ENCODE measurements around the gene CSNK2A3.

The CSNK2A3 gene

DNA sequence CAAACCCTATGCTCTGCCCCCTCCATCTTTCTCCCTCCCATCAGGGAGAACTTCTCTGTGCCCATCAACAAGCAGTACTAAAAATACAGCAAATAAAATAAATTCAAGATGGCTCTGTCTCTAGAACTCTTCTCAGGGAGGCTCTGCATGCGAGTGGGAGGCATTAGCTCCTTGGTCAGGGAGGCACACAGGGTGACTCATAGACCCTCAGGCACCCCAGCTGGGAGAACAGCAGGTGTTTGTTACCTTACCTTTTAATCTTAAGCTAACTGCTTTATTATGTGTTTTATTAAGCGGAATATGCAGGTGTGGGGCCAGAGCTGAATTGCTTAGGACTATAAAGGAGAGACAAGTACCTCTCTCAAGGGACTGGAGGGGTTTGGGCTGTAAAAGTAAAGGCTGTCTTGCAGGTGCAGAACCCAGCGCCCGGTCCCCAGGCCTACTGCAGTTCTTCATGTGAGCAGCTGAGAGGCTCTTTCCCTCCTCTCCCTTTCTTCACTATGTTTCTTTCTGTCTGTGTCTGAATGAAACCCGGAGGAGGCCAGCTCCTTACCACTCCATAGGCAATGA, 20.8 kb downstream of the CSNK2A3 start:
- DNase-seq: no peak

DNA sequence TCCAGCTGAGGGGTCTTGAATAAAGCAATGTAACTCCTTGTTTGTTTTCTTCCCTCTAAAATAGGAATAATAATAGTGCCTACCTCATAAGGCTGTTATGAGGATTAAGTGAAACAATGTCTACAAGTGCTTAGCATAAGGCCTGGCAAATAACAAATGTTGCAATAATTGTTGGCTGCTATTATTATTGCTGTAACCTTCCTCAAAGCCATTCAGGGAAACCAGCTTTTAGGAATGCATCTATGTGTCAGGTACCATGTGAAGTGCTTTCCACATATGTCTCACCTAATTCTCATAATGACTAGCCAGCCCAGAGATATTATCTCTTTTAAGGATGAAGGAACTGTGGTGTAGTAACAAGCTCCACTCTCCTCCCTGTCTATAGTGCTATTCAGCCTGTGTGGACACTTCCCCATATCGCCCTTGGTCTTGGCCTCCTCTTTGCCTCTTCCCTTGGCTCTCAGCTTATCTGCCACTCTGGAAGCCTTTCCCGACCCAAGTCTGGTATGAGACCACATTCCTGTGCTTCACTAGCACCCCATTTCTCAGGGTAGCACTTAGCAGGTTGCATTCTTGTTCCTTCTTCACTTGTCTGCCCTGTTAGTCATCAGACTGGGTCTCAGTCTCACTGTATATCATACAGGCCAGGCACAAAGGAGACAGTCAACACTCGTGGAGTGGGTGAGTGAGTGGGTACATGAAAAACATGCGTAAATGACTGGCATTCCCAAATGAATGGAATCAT, 23.8 kb downstream of the CSNK2A3 start:
- DNase-seq: no peak

DNA sequence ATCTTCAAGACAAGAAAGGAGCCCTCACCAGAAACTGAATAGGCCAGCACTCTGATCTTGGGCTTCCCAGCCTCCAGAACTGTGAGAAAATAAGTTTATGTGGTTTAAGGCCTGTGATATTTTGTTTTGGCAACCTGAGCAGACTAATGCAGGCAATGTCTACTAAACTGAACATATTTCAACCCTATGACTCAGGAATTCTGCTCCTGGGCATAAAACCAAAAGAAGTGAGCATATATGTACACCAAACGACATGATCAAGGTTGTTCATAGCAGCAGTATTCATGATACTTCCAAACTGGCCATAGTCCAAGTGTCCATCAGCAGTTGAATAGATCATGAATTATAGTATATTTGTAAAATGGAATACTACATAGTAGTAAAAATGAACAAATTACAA, 29.0 kb downstream of the CSNK2A3 start:
- DNase-seq: no peak

DNA sequence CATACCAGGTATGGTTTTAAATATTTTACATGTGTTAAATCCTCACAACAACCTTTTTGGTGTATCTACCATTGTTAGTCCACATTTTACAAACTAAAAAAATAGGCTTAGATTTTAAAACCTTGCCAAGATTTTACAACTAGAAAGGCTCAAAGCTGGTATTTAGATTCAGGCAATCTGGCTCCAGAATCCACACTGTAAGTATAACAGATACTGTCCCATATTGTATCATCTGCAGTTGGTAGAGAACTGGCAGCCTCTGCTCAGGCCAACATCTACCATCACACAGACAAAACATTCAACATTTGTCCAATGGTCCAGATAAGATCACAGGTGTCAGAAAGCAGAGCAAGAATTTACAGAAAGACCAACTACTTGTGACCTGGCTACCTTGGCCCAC, 30.9 kb downstream of the CSNK2A3 start:
- DNase-seq: no peak

DNA sequence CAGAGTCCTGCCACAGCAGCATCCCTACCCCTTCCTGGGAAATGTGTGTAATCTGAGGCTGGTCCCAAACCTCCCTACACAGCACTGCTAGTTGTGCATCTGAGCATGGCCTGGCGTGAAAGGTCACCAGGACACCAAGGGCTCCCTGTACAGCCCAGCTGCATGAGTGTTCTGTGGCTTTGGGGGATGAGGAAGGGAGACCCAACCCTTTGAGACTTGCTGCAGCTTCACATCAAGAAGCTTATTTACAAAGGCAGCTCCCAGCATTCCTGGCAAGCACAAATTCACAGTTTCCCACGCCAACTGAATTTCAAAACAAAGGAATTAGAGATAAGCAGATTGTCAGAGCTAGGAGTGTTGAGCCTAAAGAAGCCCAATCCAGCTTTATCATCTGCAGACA, 32.2 kb downstream of the CSNK2A3 start:
- DNase-seq: no peak

DNA sequence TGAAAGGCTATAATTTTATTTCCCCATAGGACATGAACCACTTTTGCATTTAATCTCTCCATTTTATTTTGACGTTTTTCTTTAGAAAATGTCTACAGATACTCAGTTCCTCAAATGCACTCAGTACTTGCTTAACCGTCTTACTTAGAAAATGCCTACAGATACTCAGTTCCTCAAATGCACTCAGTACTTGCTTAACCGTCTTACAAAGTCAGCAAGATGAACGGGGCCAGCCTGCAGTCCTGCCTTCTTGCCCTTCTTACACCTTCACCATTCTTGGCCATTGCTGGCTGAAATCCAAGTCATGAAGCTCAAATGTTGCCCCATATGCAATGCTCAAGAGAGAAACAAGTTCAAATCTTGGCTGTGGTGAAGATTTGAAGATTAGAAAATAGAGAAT, 34.1 kb downstream of the CSNK2A3 start:
- DNase-seq: no peak

DNA sequence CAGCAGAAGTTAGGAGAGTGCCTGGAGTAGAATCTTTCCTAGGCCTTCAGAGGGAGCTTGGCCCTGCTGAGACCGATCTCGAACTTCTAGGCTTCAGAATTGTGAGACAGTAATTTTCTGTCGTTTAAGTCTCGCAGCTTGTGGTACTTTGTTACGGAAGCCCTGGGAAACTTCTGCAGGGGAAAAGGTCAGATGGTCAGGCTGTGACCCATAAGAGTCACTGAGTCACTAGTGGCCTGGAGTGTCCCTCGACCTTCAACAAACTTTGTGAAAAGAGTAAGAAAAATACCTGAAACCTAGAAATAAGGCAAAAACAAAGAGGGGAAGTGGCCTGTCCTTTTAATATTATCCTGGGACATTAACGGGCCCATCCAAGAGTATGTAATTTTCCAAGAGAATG, 34.6 kb downstream of the CSNK2A3 start:
- DNase-seq: no peak

DNA sequence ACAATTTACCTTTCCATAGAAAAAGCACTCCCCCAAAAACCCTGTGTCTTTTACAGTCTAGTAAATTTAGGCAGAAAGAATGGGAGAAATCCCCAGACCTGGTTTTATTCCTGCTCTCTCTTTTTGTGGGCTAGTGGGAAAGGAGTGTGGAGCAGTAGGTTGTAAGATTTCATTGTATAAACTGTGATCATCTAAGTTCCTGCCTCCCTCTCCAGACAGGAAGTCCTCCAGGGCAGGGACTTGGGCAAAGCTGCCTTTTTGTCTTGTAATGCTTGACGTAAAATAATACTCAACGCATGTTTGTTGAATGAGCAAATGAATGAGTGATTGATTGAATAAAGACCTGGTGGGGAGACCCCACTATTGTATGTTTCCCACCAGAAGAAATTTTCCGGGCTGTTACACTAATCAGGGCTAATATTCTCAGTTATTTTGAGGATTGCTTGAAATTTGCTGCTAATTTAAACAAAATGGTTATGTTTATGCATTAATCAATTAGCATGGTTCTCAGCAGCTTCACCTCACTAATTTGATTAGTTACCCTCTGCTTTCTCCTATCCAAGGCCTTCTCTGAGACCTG, 36.3 kb downstream of the CSNK2A3 start:
- no peak for DNase-seq

DNA sequence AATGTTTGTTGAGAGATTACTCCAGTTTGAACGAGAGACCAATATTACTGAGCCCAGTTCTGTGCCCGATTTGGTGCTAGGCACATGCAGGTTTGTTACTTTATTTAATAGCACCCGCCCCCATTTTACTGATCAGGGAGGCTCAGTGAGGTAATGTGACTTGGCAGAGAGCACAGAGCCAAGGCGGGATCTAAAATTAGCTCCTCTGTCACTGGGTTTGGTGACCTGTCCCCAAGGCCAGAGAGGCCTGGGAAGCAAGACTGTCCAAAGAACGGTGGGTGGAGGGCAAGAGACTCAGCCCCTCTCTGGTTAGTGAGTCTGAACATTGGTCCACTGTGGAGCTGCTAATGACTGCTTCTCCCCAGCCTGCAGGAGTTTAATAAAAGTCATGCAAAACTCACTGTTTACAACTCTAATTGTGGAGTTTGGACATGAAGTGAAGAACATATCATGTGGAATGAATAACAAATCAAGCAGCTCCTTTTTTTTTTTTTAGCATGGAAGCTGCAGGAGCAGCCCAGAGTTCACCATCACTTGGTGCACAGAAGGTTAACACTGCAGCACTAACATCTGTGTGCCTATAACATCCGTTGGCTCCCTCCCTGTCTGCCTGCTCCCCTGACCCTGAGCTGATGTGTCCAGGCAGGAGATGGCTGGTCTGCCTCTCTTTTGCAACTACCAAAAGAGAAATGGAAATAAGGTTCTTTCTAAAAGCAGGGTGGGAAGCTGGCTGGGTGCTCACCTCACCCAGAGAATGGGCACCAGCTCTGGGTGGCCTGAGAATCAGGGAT, 39.0 kb downstream of the CSNK2A3 start:
- no peak for DNase-seq

DNA sequence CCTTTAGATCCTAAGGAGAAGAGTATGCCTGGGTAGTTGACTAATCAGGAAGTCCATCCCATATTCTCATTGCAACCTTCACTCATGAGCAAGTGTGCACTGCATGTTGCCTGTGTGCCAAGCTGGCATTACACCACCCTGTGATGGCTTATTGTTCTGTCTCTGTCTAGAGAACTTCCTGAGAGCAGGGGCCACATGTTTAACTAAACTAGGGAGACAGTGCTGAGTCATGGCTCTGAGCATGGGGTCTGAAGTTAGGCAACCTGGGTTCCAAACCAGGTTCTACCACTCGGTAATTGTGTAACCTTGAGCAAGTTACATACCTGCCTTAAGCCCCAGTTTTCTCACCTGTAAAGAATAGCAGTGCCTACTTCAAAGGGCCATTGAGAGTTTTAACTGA, 39.6 kb downstream of the CSNK2A3 start:
- no peak for DNase-seq

DNA sequence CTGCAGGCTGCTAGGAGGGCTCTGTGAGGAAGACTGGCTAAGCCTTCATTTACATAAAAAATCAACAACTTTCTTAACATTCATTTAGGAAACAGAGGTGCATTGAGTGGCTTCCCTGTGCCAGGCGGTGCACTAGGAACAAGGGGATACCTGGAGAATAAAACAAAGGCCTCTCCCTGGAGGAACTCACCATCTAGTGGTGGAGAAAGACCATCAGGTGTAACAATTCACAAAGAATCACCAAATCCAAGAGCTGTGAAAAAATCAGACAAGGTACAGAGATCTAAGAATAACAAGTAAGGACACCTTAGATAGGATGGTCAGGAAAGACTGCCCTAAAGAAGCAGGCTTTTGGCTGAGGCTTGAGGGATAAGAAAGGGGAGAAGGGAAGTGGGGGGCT, 40.3 kb downstream of the CSNK2A3 start:
- DNase-seq: no peak

DNA sequence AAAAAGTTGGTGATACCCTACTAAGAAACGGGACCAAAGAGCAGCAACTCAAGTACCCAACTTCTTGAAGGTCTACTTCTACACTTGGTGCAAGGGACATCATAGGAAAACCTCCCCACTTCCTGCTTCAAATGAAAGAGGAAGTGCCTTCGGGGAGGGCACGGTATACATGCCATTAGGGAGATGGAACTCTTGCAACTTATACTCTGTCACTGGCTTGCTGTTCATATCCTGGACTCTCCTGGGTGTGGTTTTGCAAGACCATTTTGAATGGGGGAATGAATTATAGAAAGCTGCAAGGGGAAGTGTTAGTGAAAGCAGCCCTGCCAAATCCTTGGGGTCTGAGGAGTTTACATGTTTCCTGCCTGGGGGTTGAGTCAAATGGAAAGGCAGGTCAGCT, 41.9 kb downstream of the CSNK2A3 start:
- DNase-seq: no peak

DNA sequence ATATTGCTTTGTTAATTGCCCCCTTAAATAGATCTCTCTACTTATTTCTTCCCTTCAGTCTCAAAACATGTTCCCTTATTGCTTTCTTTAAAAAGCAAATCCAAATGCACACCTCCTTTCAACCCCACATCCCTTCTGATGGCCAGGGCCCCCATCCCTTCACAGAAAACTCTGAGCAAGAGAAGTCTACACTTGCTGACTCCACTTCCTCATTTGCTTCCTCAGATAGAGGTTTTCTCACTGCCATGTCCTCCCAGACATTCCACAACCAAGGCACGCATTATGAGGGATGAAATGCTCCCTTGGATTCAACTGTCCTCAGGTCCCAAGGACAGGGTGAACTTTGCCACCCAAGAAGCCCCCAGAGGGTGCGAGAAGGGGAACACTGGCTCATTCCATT, 43.1 kb downstream of the CSNK2A3 start:
- no peak for DNase-seq

DNA sequence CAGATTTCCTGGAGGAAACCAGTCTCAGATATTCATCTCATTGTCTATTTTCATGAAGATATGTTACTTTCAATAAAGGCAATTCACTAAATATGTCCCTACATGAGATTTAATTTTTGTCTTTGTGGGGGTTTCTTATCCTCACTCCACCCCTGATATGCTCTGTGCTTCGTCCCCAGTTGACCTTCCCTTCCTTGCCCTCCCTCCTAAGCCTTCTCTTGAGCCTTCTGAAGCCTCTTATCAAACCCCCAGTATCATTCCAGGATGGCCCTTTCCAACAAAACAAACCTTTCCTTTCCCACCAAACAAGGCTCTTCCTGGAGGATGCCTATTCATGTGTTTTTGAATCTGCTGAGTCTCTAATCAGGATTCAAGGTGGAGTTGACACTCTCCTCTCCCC, 44.8 kb downstream of the CSNK2A3 start:
- DNase-seq: no peak

DNA sequence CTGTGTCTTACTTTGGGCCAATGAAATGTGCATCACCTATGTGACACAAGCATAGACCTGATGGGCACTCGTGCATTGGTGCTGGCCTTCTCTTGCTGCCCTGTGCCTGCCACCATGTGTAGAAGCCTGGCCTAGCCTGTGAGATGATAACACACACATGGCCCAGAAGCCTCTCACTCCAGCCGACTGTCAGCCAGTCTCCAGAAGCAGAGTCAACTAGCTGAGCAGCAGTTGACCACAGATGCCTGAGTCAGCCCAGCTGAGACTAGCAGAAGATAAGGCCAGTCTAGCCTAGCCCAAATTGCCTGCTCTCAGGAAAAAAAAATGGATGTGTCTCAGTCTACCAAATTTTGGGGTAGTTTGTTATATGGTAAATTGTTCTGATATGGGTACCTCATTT, 46.2 kb downstream of the CSNK2A3 start:
- DNase-seq: no peak

DNA sequence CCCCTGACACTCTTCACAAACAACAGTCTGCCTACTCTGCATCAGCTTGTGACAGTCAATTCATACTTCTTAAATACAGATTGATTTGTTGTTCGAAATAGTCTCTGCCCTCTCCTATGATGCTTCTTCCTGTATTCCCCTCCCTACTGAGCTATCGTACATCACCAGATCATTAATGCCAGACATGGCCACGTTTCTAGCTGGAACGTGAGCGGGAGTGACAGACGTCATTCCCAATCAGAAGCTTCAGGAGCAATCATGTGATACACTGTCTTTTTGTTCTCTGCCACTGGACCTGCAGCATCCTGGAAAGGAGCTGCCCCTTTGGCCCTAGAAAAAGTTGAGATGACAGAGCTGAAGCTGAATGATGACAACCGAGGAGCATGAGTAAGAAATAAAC, 48.5 kb downstream of the CSNK2A3 start:
- no peak for DNase-seq

DNA sequence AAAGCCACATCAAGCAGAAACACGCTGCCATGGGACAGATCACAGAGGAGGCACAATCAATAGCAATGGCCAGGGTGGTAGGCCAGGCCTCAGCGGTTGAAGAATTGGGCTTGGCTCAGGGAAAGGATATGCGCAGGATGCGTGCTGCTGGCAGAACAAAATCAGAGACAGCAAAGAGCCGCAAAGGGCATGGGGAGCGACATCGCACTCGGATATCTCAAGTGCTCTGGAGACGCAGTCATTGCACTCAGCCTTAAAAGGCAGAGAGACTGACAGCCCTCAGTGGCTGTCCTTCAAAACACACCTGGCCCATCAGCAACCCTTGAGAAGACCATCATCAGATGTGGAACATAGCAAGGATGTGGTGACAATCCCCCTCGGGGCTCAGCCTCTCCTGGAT, 50.5 kb downstream of the CSNK2A3 start:
- no peak for DNase-seq
